Effector memory CD8-positive, alpha-beta T cell (primary cell): ENCODE results near the gene TUT1.
"Not testable (repeated sequence)": the region's sequence is repeated elsewhere in the genome, so short reads cannot be mapped to it uniquely, and the experiment has no call there.

ENCODE experiments used
- ATAC-seq: fragments of 150-1000 bp; cut with Tn5 transposase; replicated peaks from 2 replicates; pipeline ENCODE4 v1.10.0; 2021; ENCODE audit warnings: mild to moderate bottlenecking, moderate library complexity
- DNase-seq, 3 experiments: peaks; one replicate each; pipeline ENCODE4 v3.0.0; 2021
- H3K27ac Mint-ChIP-seq, 2 donors: one replicate each; pipeline ENCODE4 v1.8.0; 2022; ENCODE audit warnings: mild to moderate bottlenecking in 2 of 2, mixed read lengths in 2 of 2, moderate library complexity in 2 of 2
- H3K27me3 Mint-ChIP-seq, 2 donors: one replicate each; pipeline ENCODE4 v1.8.0; 2022; ENCODE audit warnings: mixed read lengths in 2 of 2
- H3K36me3 Mint-ChIP-seq: one replicate; pipeline ENCODE4 v1.8.0; 2022; ENCODE audit warnings: mild to moderate bottlenecking, moderate library complexity, mixed read lengths; ENCODE audit not compliant: insufficient read depth
- H3K4me1 Mint-ChIP-seq, 2 donors: one replicate each; pipeline ENCODE4 v1.8.0; 2022; ENCODE audit warnings: low read depth in 2 of 2, mixed read lengths in 2 of 2
- H3K4me3 Mint-ChIP-seq, 2 donors: one replicate each; pipeline ENCODE4 v1.8.0; 2022; ENCODE audit warnings: mild to moderate bottlenecking in 2 of 2, mixed read lengths in 2 of 2, moderate library complexity in 2 of 2
- H3K9me3 Mint-ChIP-seq, 2 donors: one replicate each; pipeline ENCODE4 v1.8.0; 2022; ENCODE audit warnings: mixed read lengths in 2 of 2
- total RNA-seq, 9 experiments: gene quantifications; one replicate each; lab custom pipeline; 2026; lab: John Stamatoyannopoulos, UW

TUT1 gene
- 4.7 to 17.3 (median 12.1) reads per million in 9 experiments for total RNA-seq

- peak within 1 kb of the TSS; percentile 92 to 97 for H3K4me3 Mint-ChIP-seq
- H3K9me3 Mint-ChIP-seq = no peaks in the 10 kb centered on the region
- H3K4me1 Mint-ChIP-seq = peaks cover 30 to 33% of the 10 kb centered on the region in 2 donors
- peak within 1 kb of the TSS; percentile 98 to 99 for H3K27ac Mint-ChIP-seq
- H3K27me3 Mint-ChIP-seq = no peaks in the 10 kb centered on the region
- ATAC-seq (peak; percentile 81), DNase-seq (peak; percentile 95 to 96 (median 95))
- H3K36me3 Mint-ChIP-seq = peaks cover 75% of the 10 kb centered on the region
Measured at GRCh38 chr11:62591448-62592145, at the start of gene TUT1. TUT1 (minus strand) TSS chr11:62591523; CDS start chr11:62591485, 38 bp downstream.

GRCh38 chr11:62632492-62632891, 41.2 kb upstream of the TUT1 start:
- Mint-ChIP-seq H3K36me3 (peaks cover 92% of the 10 kb centered on the region), H3K4me1 (peaks cover 1 to 12% of the 10 kb centered on the region in 2 donors), H3K27ac (peak overlapping the region; percentile 50 to 52), H3K9me3 (no peaks in the 10 kb centered on the region), H3K4me3 (no peak overlapping the region), H3K27me3 (no peaks in the 10 kb centered on the region)
- no peak for DNase-seq
- no peak for ATAC-seq

GRCh38 chr11:62627713-62628112, 36.4 kb upstream of the TUT1 start:
- ATAC-seq = no peak
- no peak for DNase-seq
- Mint-ChIP-seq H3K36me3 (peaks cover 59% of the 10 kb centered on the region), H3K27me3 (no peaks in the 10 kb centered on the region), H3K4me3 (no peak overlapping the region), H3K9me3 (no peaks in the 10 kb centered on the region), H3K4me1 (no peaks in the 10 kb centered on the region), H3K27ac (no peak overlapping the region)

- H3K4me1 Mint-ChIP-seq = peaks cover 18 to 20% of the 10 kb centered on the region in 2 donors
- no peaks in the 10 kb centered on the region for H3K9me3 Mint-ChIP-seq
- peak overlapping the region; percentile 92 to 97 for H3K27ac Mint-ChIP-seq
- no peak for ATAC-seq
- H3K27me3 Mint-ChIP-seq = no peaks in the 10 kb centered on the region
- peak overlapping the region; percentile 80 to 91 for H3K4me3 Mint-ChIP-seq
- H3K36me3 Mint-ChIP-seq = peaks cover 39% of the 10 kb centered on the region
- DNase-seq = no peak
Measured at GRCh38 chr11:62622476-62623089, 31.3 kb upstream of the TUT1 start.

GRCh38 chr11:62621567-62622470, 30.5 kb upstream of the TUT1 start, which contains the start of gene B3GAT3:
B3GAT3 (minus strand) TSS chr11:62621986; CDS start chr11:62621947, 39 bp downstream.
- Mint-ChIP-seq H3K4me3 (peak within 1 kb of the TSS; percentile 80 to 91), H3K36me3 (peaks cover 44% of the 10 kb centered on the region), H3K27ac (peak within 1 kb of the TSS; percentile 92 to 97), H3K27me3 (no peaks in the 10 kb centered on the region), H3K9me3 (no peaks in the 10 kb centered on the region), H3K4me1 (peaks cover 18 to 20% of the 10 kb centered on the region in 2 donors)
- DNase-seq = peak; percentile 95 to 97 (median 96)
- ATAC-seq = peak; percentile 85

GRCh38 chr11:62621027-62621566, 29.8 kb upstream of the TUT1 start:
- no peaks in the 10 kb centered on the region for H3K27me3 Mint-ChIP-seq
- H3K36me3 Mint-ChIP-seq = peaks cover 45% of the 10 kb centered on the region
- peak overlapping the region; percentile 92 to 97 for H3K27ac Mint-ChIP-seq
- peaks cover 18 to 20% of the 10 kb centered on the region in 2 donors for H3K4me1 Mint-ChIP-seq
- DNase-seq = no peak
- H3K4me3 Mint-ChIP-seq = peak overlapping the region; percentile 80 to 91
- ATAC-seq = no peak
- H3K9me3 Mint-ChIP-seq = no peaks in the 10 kb centered on the region

GRCh38 chr11:62616957-62617356, 25.6 kb upstream of the TUT1 start:
- Mint-ChIP-seq H3K36me3 (peaks cover 32% of the 10 kb centered on the region), H3K27ac (peak overlapping the region; percentile 41 to 44), H3K4me1 (peaks cover 23 to 37% of the 10 kb centered on the region in 2 donors)
- H3K27me3 Mint-ChIP-seq, DNase-seq, ATAC-seq, H3K4me3 Mint-ChIP-seq, H3K9me3 Mint-ChIP-seq: not testable (repeated sequence)

GRCh38 chr11:62615521-62615920, 24.2 kb upstream of the TUT1 start:
- Mint-ChIP-seq H3K4me3 (no peak overlapping the region), H3K36me3 (peaks cover 34% of the 10 kb centered on the region), H3K9me3 (no peaks in the 10 kb centered on the region), H3K27ac (no peak overlapping the region), H3K4me1 (peaks cover 25 to 40% of the 10 kb centered on the region in 2 donors), H3K27me3 (no peaks in the 10 kb centered on the region)
- ATAC-seq (no peak), DNase-seq (no peak)

GRCh38 chr11:62614275-62614674, 23.0 kb upstream of the TUT1 start:
- Mint-ChIP-seq H3K4me3 (peak overlapping the region in 1 of 2 donors; percentile 16), H3K36me3 (peaks cover 35% of the 10 kb centered on the region), H3K4me1 (peaks cover 27 to 45% of the 10 kb centered on the region in 2 donors), H3K27ac (peak overlapping the region; percentile 79 to 88), H3K9me3 (no peaks in the 10 kb centered on the region), H3K27me3 (no peaks in the 10 kb centered on the region)
- DNase-seq = no peak
- no peak for ATAC-seq

- no peaks in the 10 kb centered on the region for H3K9me3 Mint-ChIP-seq
- ATAC-seq (no peak), DNase-seq (no peak)
- H3K36me3 Mint-ChIP-seq = peaks cover 31% of the 10 kb centered on the region
- H3K4me1 Mint-ChIP-seq = peaks cover 32 to 53% of the 10 kb centered on the region in 2 donors
- H3K4me3 Mint-ChIP-seq = peak overlapping the region; percentile 59
- H3K27ac Mint-ChIP-seq = peak overlapping the region; percentile 79 to 88
- no peaks in the 10 kb centered on the region for H3K27me3 Mint-ChIP-seq
Measured at GRCh38 chr11:62613291-62613778, 22.0 kb upstream of the TUT1 start.

GRCh38 chr11:62612366-62613290, 21.3 kb upstream of the TUT1 start, which contains the start of the genes EML3 and ROM1:
EML3 (minus strand) TSS chr11:62612775; CDS start chr11:62612457, 318 bp downstream.
ROM1 (plus strand) TSS chr11:62613257; CDS start chr11:62613282, 25 bp downstream.
- ATAC-seq = peak; percentile 74
- Mint-ChIP-seq H3K36me3 (peaks cover 32% of the 10 kb centered on the region), H3K27me3 (no peaks in the 10 kb centered on the region), H3K27ac (peak within 1 kb of the TSS; percentile 94 to 97), H3K4me1 (peaks cover 36 to 53% of the 10 kb centered on the region in 2 donors), H3K9me3 (no peaks in the 10 kb centered on the region), H3K4me3 (peak within 1 kb of the TSS; percentile 88 to 93)
- DNase-seq = peak; percentile 87 to 91 (median 89)
